Brain pericyte (primary cell): ENCODE measurements around the gene HACD2.
"Not testable (repeated sequence)": the region's sequence is repeated elsewhere in the genome, so short reads cannot be mapped to it uniquely, and the experiment has no call there.

Experiments used
- DNase-seq: peaks from one replicate; pipeline ENCODE4 v3.0.0-alpha.2; 2012; ENCODE audit warnings: low read depth, low spot score

The HACD2 gene

GRCh38 chr3:123525433-123525832, 59.4 kb downstream of the HACD2 start:
- no peak for DNase-seq

- no peak for DNase-seq
These were observed 59.9 kb downstream of the HACD2 start for GRCh38 chr3:123524981-123525380.

- DNase-seq, result no peak
These were observed 61.8 kb downstream of the HACD2 start for GRCh38 chr3:123523023-123523412.

GRCh38 chr3:123522320-123523022, 62.4 kb downstream of the HACD2 start:
- no peak for DNase-seq

GRCh38 chr3:123521179-123521969, 63.5 kb downstream of the HACD2 start:
- no peak for DNase-seq

GRCh38 chr3:123520656-123521055, 64.2 kb downstream of the HACD2 start:
- DNase-seq, result no peak

GRCh38 chr3:123518892-123519485, 65.9 kb downstream of the HACD2 start:
- DNase-seq, result no peak

- no peak for DNase-seq
These were observed 73.1 kb downstream of the HACD2 start for GRCh38 chr3:123511726-123512125.

GRCh38 chr3:123511084-123511483, 73.8 kb downstream of the HACD2 start:
- DNase-seq, result no peak

GRCh38 chr3:123508178-123508577, 76.7 kb downstream of the HACD2 start:
- DNase-seq, result no peak

- DNase-seq, result no peak
These were observed 79.0 kb downstream of the HACD2 start for GRCh38 chr3:123505820-123506219.

GRCh38 chr3:123503203-123503602, 81.7 kb downstream of the HACD2 start:
- DNase-seq, result no peak

GRCh38 chr3:123499322-123499721, 85.5 kb downstream of the HACD2 start:
- DNase-seq, result no peak

- no peak for DNase-seq
These were observed 86.1 kb downstream of the HACD2 start for GRCh38 chr3:123498761-123499160.

- no peak for DNase-seq
These were observed 90.9 kb downstream of the HACD2 start for GRCh38 chr3:123493912-123494311.

- DNase-seq, result no peak
These were observed 92.8 kb downstream of the HACD2 start for GRCh38 chr3:123491966-123492587.

GRCh38 chr3:123489400-123490004, 95.4 kb downstream of the HACD2 start:
- DNase-seq, result peak; percentile 29

GRCh38 chr3:123488645-123489347, 96.1 kb downstream of the HACD2 start:
- DNase-seq, result no peak

GRCh38 chr3:123487063-123487462, 97.8 kb downstream of the HACD2 start:
- DNase-seq, result not testable (repeated sequence)

- no peak for DNase-seq
These were observed 98.4 kb downstream of the HACD2 start for GRCh38 chr3:123486460-123486859.

- DNase-seq, result no peak
These were observed 99.3 kb downstream of the HACD2 start for GRCh38 chr3:123485551-123485950.
